Activated CD8-positive, alpha-beta T cell treated with anti-CD3 and anti-CD28 coated beads, Interleukin-2, amount 10 ng/mL, durations not matched to agents 7 days and 5 days (primary cell): ENCODE measurements around the gene ZBTB33. TPM values are rescaled to one million over a fixed set of nuclear protein-coding genes. Genes with fewer than 3 reads are reported as not detected.

Experiments
- ATAC-seq: fragments of 150-1000 bp; cut with Tn5 transposase; one replicate; pipeline ENCODE4 v1.10.0; 2021; ENCODE audit warnings: moderate library complexity
- CTCF ChIA-PET: fragments of 350-600 bp; sonication (Branson Sonifier 250); formaldehyde crosslinking; loops from one replicate; lab custom pipeline; 2021; ENCODE audit warnings: antibody characterized with exemption; lab: Charles Lee
- POLR2A ChIA-PET: fragments of 350-600 bp; sonication (Branson Sonifier 250); formaldehyde crosslinking; loops from one replicate; lab custom pipeline; 2021; ENCODE audit warnings: antibody characterized with exemption; lab: Charles Lee
- DNase-seq: peaks from one replicate; pipeline ENCODE4 v3.0.0-alpha.2; 2020
- H3K27ac Mint-ChIP-seq: one replicate; pipeline ENCODE4 v1.8.0; 2021; ENCODE audit warnings: mild to moderate bottlenecking, mixed read lengths
- H3K27me3 Mint-ChIP-seq: one replicate; pipeline ENCODE4 v1.8.0; 2021; ENCODE audit warnings: low read depth, mixed read lengths
- H3K36me3 Mint-ChIP-seq: one replicate; pipeline ENCODE4 v1.8.0; 2021; ENCODE audit warnings: low read depth, mixed read lengths
- H3K4me1 Mint-ChIP-seq: one replicate; pipeline ENCODE4 v1.8.0; 2021; ENCODE audit warnings: low read depth, mixed read lengths
- H3K4me3 Mint-ChIP-seq: one replicate; pipeline ENCODE4 v1.8.0; 2021; ENCODE audit warnings: mild to moderate bottlenecking, mixed read lengths
- H3K9me3 Mint-ChIP-seq: one replicate; pipeline ENCODE4 v1.8.0; 2022; ENCODE audit warnings: mixed read lengths; ENCODE audit not compliant: insufficient read depth
- total RNA-seq, 2 experiments: library from RNA; stranded (reverse); gene quantifications; one replicate each; pipeline ENCODE4 v1.2.3, GENCODE V29; 2021

ZBTB33 gene
- total RNA-seq, 2 experiments from 2014 or later: 11.5 to 12.9 TPM

DNA sequence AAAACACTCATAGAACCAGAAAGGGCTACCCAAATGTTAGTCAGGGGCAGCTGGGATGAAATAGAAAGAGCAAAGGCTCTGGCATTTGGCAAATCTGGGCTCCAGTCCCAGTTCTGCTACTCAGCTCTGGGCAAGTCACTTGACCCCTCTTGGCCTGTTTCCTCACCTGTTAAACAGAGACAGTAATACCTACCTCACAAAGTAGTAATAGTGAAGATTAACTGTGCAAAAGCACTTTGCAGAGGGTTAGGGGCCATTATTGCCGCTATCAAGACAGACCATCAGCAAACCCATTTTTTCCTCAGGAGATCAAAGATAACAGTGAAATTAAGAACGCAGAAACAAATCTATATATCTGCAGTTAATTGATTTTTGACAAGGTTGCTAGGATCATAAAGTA, 20.6 kb downstream of the ZBTB33 start:
- ATAC-seq: no peak
- Mint-ChIP-seq H3K4me3 (no peak overlapping the region), H3K36me3 (no peaks in the 10 kb centered on the region), H3K4me1 (no peaks in the 10 kb centered on the region), H3K9me3 (no peaks in the 10 kb centered on the region), H3K27me3 (no peaks in the 10 kb centered on the region), H3K27ac (no peak overlapping the region)
- CTCF ChIA-PET: no interaction called here
- POLR2A ChIA-PET: no interaction called here
- no peak for DNase-seq

DNA sequence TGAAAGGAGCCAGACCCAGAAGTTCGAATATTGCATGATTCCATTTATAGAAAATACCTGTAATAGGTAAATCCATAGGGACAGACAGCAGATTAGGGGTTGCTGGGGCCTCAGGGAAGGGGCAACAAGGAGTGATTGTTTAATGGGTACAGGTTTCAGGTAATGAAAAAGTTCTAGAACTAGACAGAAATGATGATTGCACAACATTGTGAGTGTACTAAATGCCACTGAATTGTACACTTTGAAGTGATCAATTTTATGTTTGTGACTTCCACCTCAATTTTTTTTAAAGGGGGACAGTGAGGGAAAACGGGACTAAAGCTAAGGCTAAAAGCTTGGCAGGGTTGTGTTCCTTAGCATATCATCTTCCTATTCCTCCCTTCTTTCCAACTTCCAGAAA, 23.5 kb downstream of the ZBTB33 start:
- Mint-ChIP-seq H3K4me1 (no peaks in the 10 kb centered on the region), H3K36me3 (no peaks in the 10 kb centered on the region), H3K4me3 (no peak overlapping the region), H3K27me3 (no peaks in the 10 kb centered on the region), H3K27ac (no peak overlapping the region), H3K9me3 (no peaks in the 10 kb centered on the region)
- no peak for ATAC-seq
- POLR2A ChIA-PET: no interaction called here
- CTCF ChIA-PET: no interaction called here
- DNase-seq: no peak

GRCh38 chrX:120274958-120275357, 24.3 kb downstream of the ZBTB33 start:
- no peaks in the 10 kb centered on the region for H3K9me3 Mint-ChIP-seq
- ATAC-seq: no peak
- no peak overlapping the region for H3K27ac Mint-ChIP-seq

DNA sequence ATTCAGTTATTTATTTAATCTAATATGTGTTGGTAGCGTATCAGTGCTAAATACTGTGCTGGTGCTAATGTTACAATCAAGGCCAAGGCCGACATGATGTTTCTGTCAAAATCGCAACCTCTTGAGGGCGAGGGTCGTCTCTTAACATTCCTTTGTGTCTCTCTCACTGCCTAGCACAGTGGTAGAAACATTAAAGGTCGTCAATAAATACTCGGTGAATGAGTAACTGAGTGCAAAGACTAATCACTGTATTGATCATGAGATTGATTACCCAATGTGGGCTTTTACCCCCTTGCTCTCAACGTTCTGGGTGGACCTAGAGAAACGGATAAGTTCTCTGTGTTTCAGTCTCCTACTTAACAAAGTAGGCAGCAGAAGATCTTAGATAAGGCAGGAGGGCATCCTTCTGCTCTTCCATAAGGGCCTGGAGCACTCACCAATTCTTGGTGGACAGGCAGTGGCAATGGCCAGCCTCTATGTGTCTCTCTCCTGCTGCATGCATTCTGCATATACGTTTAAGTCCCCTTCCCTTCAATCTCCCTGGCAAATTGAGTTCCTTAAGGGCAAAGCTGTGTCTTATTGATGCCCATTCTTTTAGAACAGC, 30.5 kb downstream of the ZBTB33 start:
- POLR2A ChIA-PET: no interaction called here
- CTCF ChIA-PET: no interaction called here
- Mint-ChIP-seq H3K9me3 (no peaks in the 10 kb centered on the region), H3K4me1 (no peaks in the 10 kb centered on the region), H3K27me3 (peaks cover 2% of the 10 kb centered on the region), H3K27ac (no peak overlapping the region), H3K4me3 (no peak overlapping the region), H3K36me3 (no peaks in the 10 kb centered on the region)
- no peak for DNase-seq
- ATAC-seq: no peak

More at GRCh38 chrX:120274958-120275357, 24.3 kb downstream of the ZBTB33 start:
- ChIA-PET CTCF (no interaction called here), POLR2A (no interaction called here)
- Mint-ChIP-seq H3K27me3 (no peaks in the 10 kb centered on the region), H3K4me1 (no peaks in the 10 kb centered on the region), H3K36me3 (no peaks in the 10 kb centered on the region), H3K4me3 (no peak overlapping the region)
- DNase-seq: no peak

DNA sequence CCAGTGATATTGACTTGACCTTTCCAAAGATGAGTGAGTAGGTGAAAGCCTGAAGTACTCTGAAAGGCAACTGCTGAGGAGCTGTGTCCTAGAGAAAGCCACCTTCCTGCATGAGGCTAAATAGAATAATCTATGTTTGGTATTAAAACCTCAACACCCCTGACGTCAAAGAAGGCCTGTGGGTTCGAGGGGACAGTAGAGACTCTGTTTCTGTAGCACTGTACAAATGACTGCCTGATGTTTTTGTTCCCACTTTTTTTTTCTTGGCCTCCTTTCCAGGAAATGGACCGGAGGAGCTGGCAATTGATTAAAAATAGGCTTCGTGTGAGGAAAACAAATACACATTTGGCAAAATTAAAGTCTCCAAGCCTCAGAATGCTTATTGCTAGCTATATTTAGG, 31.1 kb downstream of the ZBTB33 start:
- Mint-ChIP-seq H3K4me3 (no peak overlapping the region), H3K27ac (no peak overlapping the region), H3K36me3 (no peaks in the 10 kb centered on the region), H3K9me3 (no peaks in the 10 kb centered on the region), H3K4me1 (no peaks in the 10 kb centered on the region), H3K27me3 (peaks cover 2% of the 10 kb centered on the region)
- ATAC-seq (no peak), DNase-seq (no peak)
- ChIA-PET POLR2A (no interaction called here), CTCF (no interaction called here)

DNA sequence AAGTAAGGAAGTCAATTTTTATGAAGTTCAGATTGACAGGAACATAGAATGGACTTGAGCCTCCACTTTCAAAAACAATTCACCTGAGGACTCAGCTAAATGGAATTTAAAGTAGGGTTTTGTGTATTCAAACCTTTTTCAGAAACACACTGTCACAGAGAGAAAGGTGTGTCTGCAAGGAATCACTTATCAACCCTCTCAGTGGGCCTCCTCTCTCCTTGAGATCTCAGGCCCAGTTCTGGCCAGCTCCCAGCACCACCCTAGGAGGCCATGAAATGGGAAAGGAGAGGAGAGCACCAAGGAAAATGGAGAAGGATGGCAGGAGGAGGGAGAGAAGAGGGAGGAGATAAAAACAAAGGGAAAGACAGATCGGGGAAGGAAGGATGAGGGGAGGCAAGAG, 32.1 kb downstream of the ZBTB33 start:
- DNase-seq: no peak

DNA sequence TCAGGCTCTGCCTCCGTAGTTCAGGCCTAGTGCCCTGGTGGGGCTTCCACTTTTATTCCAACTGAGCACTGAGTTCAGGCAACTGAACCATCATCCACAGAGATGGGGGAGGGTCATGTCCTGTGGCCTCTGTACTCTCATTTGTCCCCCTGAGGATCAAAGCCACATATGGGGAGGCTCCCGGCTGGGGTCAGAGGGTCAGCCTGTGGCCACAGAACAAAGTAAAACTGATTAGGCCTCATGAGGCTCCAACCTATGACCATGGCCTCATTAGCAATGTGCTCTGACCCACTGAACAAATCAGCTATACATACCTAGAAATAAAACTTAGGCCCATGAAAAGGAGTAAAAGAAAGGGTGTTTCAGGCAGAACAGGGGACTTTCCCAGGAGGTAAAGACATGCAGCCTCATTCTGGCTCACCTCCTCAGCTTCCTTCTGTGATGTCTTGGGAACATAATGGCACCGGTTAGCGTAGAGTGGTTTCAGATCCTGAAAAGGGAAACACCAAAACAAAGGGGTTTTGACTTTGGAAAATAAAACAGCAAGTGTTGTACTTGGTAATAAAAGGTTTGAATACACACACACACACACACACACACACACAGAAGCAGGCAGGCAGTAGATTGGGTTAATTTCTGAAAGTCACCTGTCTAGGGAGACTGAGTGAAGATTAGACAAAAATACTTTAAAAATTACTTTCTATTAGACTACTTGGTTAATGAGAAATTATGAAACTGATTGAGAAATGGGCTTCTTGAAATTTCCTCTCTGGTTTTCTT, 36.3 kb downstream of the ZBTB33 start:
- Mint-ChIP-seq H3K9me3 (no peaks in the 10 kb centered on the region), H3K4me3 (no peak overlapping the region), H3K27me3 (peaks cover 2% of the 10 kb centered on the region), H3K36me3 (no peaks in the 10 kb centered on the region), H3K4me1 (no peaks in the 10 kb centered on the region), H3K27ac (no peak overlapping the region)
- ATAC-seq (no peak), DNase-seq (no peak)
- CTCF ChIA-PET: interaction anchor here (1.5 kb wide), 1 partner anchor 22 kb away, joined by 4 read pairs; no protein-coding TSS in a partner anchor
- POLR2A ChIA-PET: interaction anchor here (0.7 kb wide), 1 partner anchor 115 kb away, joined by 3 read pairs; no protein-coding TSS in a partner anchor

More for the DNA sequence above, 32.1 kb downstream of the ZBTB33 start:
- Mint-ChIP-seq H3K9me3 (no peaks in the 10 kb centered on the region), H3K36me3 (no peaks in the 10 kb centered on the region), H3K27me3 (peaks cover 2% of the 10 kb centered on the region), H3K27ac (no peak overlapping the region), H3K4me1 (no peaks in the 10 kb centered on the region), H3K4me3 (no peak overlapping the region)
- ATAC-seq: no peak
- CTCF ChIA-PET: no interaction called here
- POLR2A ChIA-PET: no interaction called here

DNA sequence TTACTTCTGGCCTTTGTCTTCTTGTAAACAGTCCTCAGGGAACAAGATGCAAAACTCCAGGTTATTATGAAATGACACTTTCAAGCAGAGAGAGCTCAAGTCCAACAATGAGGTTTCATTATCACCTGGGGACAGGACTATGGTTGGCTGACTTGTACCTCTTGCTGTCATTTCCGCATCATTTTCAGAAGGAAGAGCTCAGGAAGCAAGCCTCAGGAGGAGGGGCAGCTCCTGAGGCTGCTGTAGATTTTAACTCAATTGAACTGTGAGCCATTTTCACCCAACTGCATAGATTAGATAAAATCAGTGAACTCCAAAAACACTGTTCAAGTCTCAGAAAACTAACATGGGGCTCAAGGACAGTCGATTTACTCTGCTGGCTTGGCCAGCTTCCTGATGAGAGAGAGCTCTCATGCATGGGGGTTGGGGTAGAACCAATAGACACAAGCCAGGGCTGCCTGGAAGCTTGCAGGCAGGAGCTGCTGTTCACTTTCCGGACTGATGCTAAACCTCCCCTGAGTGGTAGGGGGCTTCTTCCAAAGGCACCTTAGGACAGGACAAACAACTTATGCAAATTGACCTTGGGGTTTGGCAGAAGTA, 37.0 kb downstream of the ZBTB33 start:
- H3K27ac Mint-ChIP-seq: no peak overlapping the region
- POLR2A ChIA-PET: interaction anchor here (0.6 to 0.7 kb wide), 2 partner anchors 18 to 114 kb away, joined by 3 read pairs; no protein-coding TSS in a partner anchor
- no peak for DNase-seq
- H3K27me3 Mint-ChIP-seq: peaks cover 2% of the 10 kb centered on the region
- H3K36me3 Mint-ChIP-seq: no peaks in the 10 kb centered on the region
- no peak overlapping the region for H3K4me3 Mint-ChIP-seq
- H3K9me3 Mint-ChIP-seq: no peaks in the 10 kb centered on the region
- H3K4me1 Mint-ChIP-seq: no peaks in the 10 kb centered on the region
- ATAC-seq: no peak
- CTCF ChIA-PET: interaction anchor here (1.5 kb wide), 1 partner anchor 22 kb away, joined by 4 read pairs; no protein-coding TSS in a partner anchor

- POLR2A ChIA-PET: no interaction called here
- Mint-ChIP-seq H3K9me3 (no peaks in the 10 kb centered on the region), H3K27me3 (no peaks in the 10 kb centered on the region), H3K4me1 (peaks cover 5% of the 10 kb centered on the region), H3K36me3 (no peaks in the 10 kb centered on the region), H3K4me3 (no peak overlapping the region), H3K27ac (no peak overlapping the region)
- no peak for ATAC-seq
- no peak for DNase-seq
- CTCF ChIA-PET: no interaction called here
Observed at GRCh38 chrX:120290107-120290506, 39.5 kb downstream of the ZBTB33 start.

- ChIA-PET CTCF (no interaction called here), POLR2A (no interaction called here)
- no peak for DNase-seq
- Mint-ChIP-seq H3K9me3 (no peaks in the 10 kb centered on the region), H3K4me1 (peaks cover 7% of the 10 kb centered on the region), H3K27ac (no peak overlapping the region), H3K36me3 (no peaks in the 10 kb centered on the region), H3K4me3 (no peak overlapping the region), H3K27me3 (no peaks in the 10 kb centered on the region)
- no peak for ATAC-seq
Observed at GRCh38 chrX:120291211-120291610, 40.6 kb downstream of the ZBTB33 start.

GRCh38 chrX:120293015-120293414, 42.4 kb downstream of the ZBTB33 start:
- H3K27me3 Mint-ChIP-seq: no peaks in the 10 kb centered on the region
- no peak for ATAC-seq
- no peak overlapping the region for H3K4me3 Mint-ChIP-seq
- no peak overlapping the region for H3K27ac Mint-ChIP-seq
- no peaks in the 10 kb centered on the region for H3K36me3 Mint-ChIP-seq
- ChIA-PET POLR2A (no interaction called here), CTCF (no interaction called here)
- no peak for DNase-seq
- no peaks in the 10 kb centered on the region for H3K9me3 Mint-ChIP-seq
- peaks cover 7% of the 10 kb centered on the region for H3K4me1 Mint-ChIP-seq

- ChIA-PET POLR2A (no interaction called here), CTCF (interaction anchor here (1.7 kb wide), 1 partner anchor 14 kb away, joined by 8 read pairs; no protein-coding TSS in a partner anchor)
- DNase-seq (no peak), ATAC-seq (no peak)
- H3K36me3 Mint-ChIP-seq: no peaks in the 10 kb centered on the region
- H3K27me3 Mint-ChIP-seq: no peaks in the 10 kb centered on the region
- peaks cover 7% of the 10 kb centered on the region for H3K4me1 Mint-ChIP-seq
- no peak overlapping the region for H3K4me3 Mint-ChIP-seq
- H3K9me3 Mint-ChIP-seq: no peaks in the 10 kb centered on the region
- no peak overlapping the region for H3K27ac Mint-ChIP-seq
Observed at GRCh38 chrX:120294651-120295050, 44.0 kb downstream of the ZBTB33 start.
